Omental fat pad (tissue), 4 donors: ENCODE data around the gene GAN. TPM values are rescaled to one million over a fixed set of nuclear protein-coding genes. Genes with fewer than 3 reads are reported as not detected.

Source experiments
- ATAC-seq: fragments of 150-250 bp; one replicate; pipeline ENCODE4 v1.9.1; 2016; ENCODE audit warnings: mild to moderate bottlenecking, moderate library complexity; ENCODE audit not compliant: low FRiP score
- DNase-seq: peaks from one replicate; pipeline ENCODE4 v3.0.0-alpha.2; 2019; ENCODE audit warnings: low spot score
- CTCF ChIP-seq, 3 donors: fragments of 450-650 bp; IDR thresholded peaks; one replicate each; pipeline ENCODE4 v1.5.1; 2016 to 2017; ENCODE audit warnings: antibody characterized with exemption in 3 of 3, mild to moderate bottlenecking in 3 of 3, moderate library complexity in 2 of 3
- total RNA-seq, 4 donors: library from RNA; depleted of rRNA; stranded (reverse); fragments of >200 nt; gene quantifications; one replicate each; pipeline ENCODE4 v1.1.0, GENCODE V29; 2016

Gene GAN, protein sequence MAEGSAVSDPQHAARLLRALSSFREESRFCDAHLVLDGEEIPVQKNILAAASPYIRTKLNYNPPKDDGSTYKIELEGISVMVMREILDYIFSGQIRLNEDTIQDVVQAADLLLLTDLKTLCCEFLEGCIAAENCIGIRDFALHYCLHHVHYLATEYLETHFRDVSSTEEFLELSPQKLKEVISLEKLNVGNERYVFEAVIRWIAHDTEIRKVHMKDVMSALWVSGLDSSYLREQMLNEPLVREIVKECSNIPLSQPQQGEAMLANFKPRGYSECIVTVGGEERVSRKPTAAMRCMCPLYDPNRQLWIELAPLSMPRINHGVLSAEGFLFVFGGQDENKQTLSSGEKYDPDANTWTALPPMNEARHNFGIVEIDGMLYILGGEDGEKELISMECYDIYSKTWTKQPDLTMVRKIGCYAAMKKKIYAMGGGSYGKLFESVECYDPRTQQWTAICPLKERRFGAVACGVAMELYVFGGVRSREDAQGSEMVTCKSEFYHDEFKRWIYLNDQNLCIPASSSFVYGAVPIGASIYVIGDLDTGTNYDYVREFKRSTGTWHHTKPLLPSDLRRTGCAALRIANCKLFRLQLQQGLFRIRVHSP
- total RNA-seq = 10 to 100 TPM in 3 of 4 donors, 1 to 10 TPM in 1; 9.6 to 13.9 (median 10.9) TPM

DNA sequence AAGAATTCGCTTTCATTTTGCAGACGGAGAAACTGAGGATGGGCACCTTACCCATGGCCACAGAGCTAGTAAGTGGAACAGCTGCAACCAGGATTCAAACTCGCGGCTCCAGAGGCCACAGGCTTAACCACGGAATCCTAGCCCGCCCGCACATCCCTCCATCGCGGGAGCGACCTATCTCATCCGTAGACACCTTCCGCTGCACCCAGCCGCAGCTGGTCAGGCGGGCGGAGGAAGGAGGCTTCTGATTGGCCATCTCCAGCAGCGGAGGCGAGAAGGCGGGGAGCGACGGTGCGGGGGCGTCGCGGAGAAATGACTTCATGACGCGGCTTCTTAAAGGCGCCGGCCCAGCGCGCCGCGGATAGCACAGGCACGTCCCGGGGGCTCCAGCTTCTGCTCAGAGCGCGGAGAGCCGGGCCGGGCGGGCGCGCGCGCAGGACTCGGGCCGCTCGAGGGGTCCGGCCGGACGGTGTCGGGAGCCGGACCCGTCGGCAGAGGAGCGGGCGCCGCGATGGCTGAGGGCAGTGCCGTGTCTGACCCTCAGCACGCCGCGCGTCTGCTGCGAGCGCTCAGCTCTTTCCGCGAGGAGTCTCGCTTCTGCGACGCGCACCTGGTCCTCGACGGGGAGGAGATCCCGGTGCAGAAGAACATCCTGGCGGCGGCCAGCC, at the start of gene GAN:
Gene GAN (plus strand): TSS at position 360 of the 668 bp plus-strand sequence. CDS start 152 bp downstream, at position 512.
- peak; percentile 97 for ATAC-seq

GRCh38 chr16:81265052-81265451, 49.7 kb upstream of the GAN start:
- no peak for DNase-seq
- TF ChIP-seq CTCF (IDR thresholded peaks at IDR 0.05) = no peak
- ATAC-seq = no peak

More for the DNA sequence above, at the start of gene GAN:
- no peak for TF ChIP-seq CTCF (IDR thresholded peaks at IDR 0.05)
- DNase-seq = peak; percentile 70

GRCh38 chr16:81265658-81266451, 48.9 kb upstream of the GAN start:
- no peak for TF ChIP-seq CTCF (IDR thresholded peaks at IDR 0.05)
- peak; percentile 56 for ATAC-seq
- no peak for DNase-seq

GRCh38 chr16:81266680-81267095, 48.1 kb upstream of the GAN start:
- TF ChIP-seq CTCF (IDR thresholded peaks at IDR 0.05) = no peak
- peak; percentile 50 for ATAC-seq
- no peak for DNase-seq

- ATAC-seq (no peak), DNase-seq (no peak)
- no peak for TF ChIP-seq CTCF (IDR thresholded peaks at IDR 0.05)
These were observed 46.3 kb upstream of the GAN start for GRCh38 chr16:81268509-81268908.

- ATAC-seq = peak; percentile 29
- no peak for DNase-seq
- no peak for TF ChIP-seq CTCF (IDR thresholded peaks at IDR 0.05)
These were observed 41.4 kb upstream of the GAN start for GRCh38 chr16:81273223-81273950.
